Germinal center (tissue), 1 donor: ENCODE data around the gene PIGU.
"Not testable (repeated sequence)": the region's sequence is repeated elsewhere in the genome, so short reads cannot be mapped to it uniquely, and the experiment has no call there.

Experiments
- DNase-seq: peaks from one replicate; pipeline ENCODE4 v3.0.0; 2012; ENCODE audit warnings: mixed read lengths, low spot score

Gene PIGU

GRCh38 chr20:34706912-34707784 is 30.3 kb upstream of the PIGU start:
- DNase-seq = no peak

GRCh38 chr20:34706302-34706875 is 29.5 kb upstream of the PIGU start:
- DNase-seq = no peak

- DNase-seq = no peak
These were observed 28.8 kb upstream of the PIGU start for GRCh38 chr20:34705397-34706301.

- DNase-seq = no peak
These were observed 28.1 kb upstream of the PIGU start for GRCh38 chr20:34705008-34705396.

- DNase-seq = peak; percentile 91
These were observed 27.5 kb upstream of the PIGU start, which contains the start of gene TP53INP2 for GRCh38 chr20:34704177-34705007. Gene TP53INP2, plus strand, starts transcription at chr20:34704344. Its CDS starts 4,396 bp downstream, at chr20:34708740.

GRCh38 chr20:34703424-34704176 is 26.7 kb upstream of the PIGU start:
- DNase-seq = no peak

GRCh38 chr20:34703061-34703423 is 26.1 kb upstream of the PIGU start:
- DNase-seq = no peak

- no peak for DNase-seq
These were observed 24.7 kb upstream of the PIGU start for GRCh38 chr20:34701405-34702085.

GRCh38 chr20:34693414-34693813 is 16.5 kb upstream of the PIGU start:
- DNase-seq = no peak

GRCh38 chr20:34691838-34692237 is 14.9 kb upstream of the PIGU start:
- DNase-seq = no peak

GRCh38 chr20:34689486-34689885 is 12.6 kb upstream of the PIGU start:
- DNase-seq = no peak

GRCh38 chr20:34683667-34684066 is 6.8 kb upstream of the PIGU start:
- DNase-seq = no peak

- no peak for DNase-seq
These were observed 3.8 kb upstream of the PIGU start for GRCh38 chr20:34680586-34681175.

- no peak for DNase-seq
These were observed 775 bp downstream of the PIGU start for GRCh38 chr20:34675993-34676641.

GRCh38 chr20:34675561-34675960 is 1.3 kb downstream of the PIGU start:
- DNase-seq = no peak

- DNase-seq = no peak
These were observed 3.5 kb downstream of the PIGU start for GRCh38 chr20:34673412-34673811.

GRCh38 chr20:34669094-34669493 is 7.8 kb downstream of the PIGU start:
- DNase-seq = no peak

- not testable (repeated sequence) for DNase-seq
These were observed 12.1 kb downstream of the PIGU start for GRCh38 chr20:34664751-34665150.

- DNase-seq = no peak
These were observed 13.5 kb downstream of the PIGU start for GRCh38 chr20:34663213-34663943.
